Activated T-cell treated with anti-CD3 and anti-CD28 coated beads for 24 hours (primary cell): ENCODE data around the gene ABHD1.
"Not testable (repeated sequence)": the region's sequence is repeated elsewhere in the genome, so short reads cannot be mapped to it uniquely, and the experiment has no call there.

Experiments used
- DNase-seq: peaks from one replicate; pipeline ENCODE4 v3.0.0-alpha.2; 2020; ENCODE audit warnings: low read depth

Gene ABHD1

DNA sequence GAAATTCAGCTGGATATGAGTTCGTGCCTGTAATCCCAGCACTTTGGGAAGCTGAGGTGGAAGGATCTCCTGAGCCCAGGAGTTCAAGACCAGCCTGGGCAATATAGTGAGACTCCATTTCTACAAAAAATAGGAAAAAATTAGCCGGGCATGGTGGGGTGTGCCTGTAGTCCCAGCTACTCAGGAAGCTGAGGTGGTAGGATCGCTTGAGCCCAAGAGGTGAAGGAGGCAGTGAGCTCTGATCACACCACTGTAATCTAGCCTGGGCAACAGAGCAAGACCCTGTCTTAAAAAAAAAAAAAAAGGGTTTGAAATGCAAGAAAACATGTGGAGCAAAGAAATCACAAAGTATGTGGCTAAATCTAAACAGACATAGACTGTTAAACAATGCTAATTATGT is 14.5 kb upstream of the ABHD1 start:
- DNase-seq = no peak

DNA sequence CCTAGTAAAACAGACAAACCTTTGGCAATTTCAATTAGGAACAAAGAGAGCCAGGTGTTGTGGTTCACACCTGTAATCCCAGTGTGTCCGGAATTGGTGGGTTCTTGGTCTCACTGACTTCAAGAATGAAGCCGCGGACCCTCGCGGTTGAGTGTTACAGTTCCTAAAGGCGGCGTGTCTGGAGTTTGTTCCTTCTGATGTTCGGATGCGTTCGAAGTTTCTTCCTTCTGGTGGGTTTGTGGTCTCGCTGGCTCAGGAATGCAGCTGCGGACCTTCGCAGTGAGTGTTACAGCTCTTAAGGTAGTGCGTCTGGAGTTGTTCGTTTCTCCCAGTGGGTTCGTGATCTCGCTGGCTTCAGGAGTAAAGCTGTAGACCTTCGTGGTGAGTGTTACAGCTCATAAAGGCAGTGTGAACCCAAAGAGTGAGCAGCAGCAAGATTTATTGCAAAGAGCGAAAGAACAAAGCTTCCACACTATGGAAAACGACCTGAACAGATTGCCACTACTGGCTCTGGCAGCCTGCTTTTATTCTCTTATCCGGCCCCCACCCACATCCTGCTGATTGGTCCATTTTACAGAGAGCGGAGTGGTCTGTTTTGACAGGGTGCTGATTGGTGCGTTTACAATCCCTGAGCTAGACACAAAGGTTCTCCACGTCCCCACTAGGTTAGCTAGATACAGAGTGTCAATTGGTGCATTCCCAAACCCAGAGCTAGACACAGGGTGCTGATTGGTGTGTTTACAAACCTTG is 12.8 kb upstream of the ABHD1 start:
- not testable (repeated sequence) for DNase-seq

- not testable (repeated sequence) for DNase-seq
These were observed 12.1 kb upstream of the ABHD1 start for GRCh38 chr2:27111392-27112078.

DNA sequence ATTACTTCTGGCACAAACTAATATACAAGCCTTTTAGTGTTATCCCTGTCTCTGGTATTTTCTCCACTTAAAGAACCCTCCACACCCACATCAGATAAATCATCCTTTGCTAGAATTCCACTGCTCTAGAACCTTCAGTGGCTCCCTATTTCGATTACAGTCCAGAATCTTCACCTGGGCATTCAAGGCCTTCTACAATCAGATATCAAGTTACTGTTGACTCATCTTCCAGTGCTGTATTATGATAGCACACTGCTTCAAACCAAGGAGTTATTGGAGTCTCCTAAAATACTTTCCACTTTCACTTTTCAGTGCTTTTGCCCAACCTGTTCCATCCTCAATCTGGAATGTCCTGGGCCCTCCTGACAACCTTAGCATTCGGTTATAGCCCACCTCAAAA is 8.1 kb upstream of the ABHD1 start:
- DNase-seq = no peak

- no peak for DNase-seq
These were observed 5.6 kb upstream of the ABHD1 start for GRCh38 chr2:27117995-27118524.

DNA sequence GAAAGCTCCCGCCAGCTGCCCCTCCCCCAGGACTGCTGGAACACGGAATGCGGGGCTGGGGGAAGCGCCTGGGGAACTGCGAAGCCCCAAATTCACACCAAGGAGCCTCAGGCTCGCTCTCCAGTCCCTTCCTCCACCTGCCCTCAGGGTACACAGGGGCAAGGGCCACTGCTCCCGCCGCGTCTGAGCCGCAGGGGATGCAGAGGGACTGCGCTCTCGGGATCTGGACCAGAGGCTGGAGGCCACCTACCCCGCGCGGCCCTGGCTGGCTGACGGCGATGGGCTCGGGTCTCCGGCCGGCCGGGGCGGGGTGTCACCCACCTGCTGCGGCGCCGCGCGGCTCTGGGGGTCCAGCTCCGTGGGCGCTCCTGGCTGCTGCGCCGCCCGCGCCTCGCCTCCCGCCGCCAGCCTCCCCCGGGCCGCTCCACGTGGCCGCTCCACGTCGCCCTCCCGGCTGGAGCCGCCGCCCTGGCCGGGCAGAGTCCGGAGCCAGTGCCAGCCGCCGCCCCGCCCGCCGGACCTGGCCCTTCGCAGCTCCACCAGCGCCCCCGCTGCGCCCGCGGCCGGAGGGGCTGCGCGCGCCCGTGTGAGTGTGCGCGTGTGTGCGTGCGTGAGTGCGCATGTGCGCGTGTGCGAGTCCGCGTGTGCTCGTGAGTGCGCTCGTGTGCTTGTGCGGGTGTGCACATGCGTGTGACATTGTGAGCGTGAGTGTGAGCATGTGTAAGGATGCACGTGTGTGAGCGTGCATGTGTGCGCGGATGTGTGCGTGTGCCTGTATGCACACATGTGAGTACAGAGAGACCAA is 4.9 kb upstream of the ABHD1 start, which contains the start of gene CGREF1:
CGREF1 (minus strand) TSS at position 604 of the 805 bp plus-strand sequence. CDS start 14,762 bp downstream, outside the sequence.
- no peak for DNase-seq

GRCh38 chr2:27119330-27119670 is 4.3 kb upstream of the ABHD1 start:
- not testable (repeated sequence) for DNase-seq

DNA sequence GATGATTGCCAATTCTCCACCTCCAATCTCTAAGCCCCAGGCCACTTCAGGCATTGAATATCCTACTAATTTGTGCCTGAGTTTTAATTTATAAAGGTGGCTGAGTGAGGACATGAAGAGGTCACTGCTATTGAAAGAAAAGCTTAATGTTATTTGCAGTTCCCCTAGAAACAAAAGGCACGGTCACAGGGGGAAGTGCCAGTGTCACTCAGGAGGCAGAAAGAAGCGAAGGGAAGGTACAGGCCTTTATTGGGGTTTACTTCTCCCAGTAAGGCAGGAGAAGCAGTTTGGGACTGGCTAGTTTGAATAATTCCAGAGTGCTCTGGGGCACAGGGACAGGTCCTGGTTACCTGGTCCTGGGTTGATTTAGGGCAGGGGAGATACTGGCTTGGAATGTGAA is 1.7 kb upstream of the ABHD1 start:
- DNase-seq = no peak

DNA sequence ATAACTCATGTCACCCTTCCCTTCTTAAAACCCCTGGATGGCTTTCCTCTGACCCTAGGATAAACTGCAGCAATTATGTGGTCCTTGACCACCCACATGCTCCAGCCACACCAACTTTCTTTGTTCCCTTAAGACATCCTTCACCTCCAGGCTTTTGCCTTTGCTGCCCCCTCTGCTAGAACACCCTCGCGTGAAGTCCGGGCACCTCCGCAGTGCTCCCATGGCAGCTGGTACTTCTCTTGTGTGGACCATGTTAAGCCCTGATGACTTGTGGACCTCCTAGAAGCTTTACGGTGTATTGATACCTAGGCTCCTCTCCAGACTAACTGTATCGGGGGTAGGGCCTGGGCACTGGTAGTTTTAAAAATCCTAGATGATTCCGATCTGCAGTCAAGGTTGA is 824 bp upstream of the ABHD1 start:
- DNase-seq = no peak

GRCh38 chr2:27125104-27125503 is 1.5 kb downstream of the ABHD1 start:
- DNase-seq = no peak

- no peak for DNase-seq
These were observed 2.7 kb downstream of the ABHD1 start for GRCh38 chr2:27126252-27126710.

DNA sequence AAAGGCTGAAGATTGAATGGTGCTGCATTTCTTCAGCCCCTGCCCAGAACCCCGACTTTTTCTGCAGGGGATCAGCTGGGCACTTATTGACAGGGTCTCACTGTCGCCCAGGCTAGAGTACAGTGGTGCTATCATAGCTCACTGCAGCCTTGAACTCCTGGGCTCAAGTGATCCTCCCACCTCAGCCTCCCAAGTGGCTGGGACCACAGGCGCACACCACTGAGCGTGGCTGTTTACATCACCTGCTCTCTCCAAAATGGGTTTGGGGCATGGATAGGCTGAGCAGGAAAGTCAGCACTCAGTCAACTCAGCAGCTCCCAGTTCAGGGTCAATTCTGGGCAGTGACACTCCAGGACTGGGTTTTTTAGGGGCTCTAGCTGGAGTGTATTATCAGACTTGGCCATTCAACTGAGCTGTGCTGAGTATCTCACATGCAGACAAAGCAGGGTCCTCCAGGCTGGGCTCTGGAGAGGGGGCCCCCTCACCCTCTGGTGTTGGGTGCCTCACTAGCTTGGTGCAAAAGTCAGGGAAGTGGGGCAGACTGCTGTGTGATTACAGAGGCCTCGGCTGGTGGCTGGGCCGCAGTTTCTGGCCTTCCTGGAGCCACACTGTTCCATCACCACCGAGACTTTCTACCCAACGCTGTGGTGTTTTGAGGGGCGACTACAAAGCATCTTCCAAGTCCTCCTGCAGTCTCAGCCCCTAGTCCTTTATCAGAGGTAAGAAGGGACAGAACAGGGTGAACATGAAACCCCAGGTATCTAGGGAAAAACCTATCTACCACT is 4.5 kb downstream of the ABHD1 start:
- DNase-seq = no peak

DNA sequence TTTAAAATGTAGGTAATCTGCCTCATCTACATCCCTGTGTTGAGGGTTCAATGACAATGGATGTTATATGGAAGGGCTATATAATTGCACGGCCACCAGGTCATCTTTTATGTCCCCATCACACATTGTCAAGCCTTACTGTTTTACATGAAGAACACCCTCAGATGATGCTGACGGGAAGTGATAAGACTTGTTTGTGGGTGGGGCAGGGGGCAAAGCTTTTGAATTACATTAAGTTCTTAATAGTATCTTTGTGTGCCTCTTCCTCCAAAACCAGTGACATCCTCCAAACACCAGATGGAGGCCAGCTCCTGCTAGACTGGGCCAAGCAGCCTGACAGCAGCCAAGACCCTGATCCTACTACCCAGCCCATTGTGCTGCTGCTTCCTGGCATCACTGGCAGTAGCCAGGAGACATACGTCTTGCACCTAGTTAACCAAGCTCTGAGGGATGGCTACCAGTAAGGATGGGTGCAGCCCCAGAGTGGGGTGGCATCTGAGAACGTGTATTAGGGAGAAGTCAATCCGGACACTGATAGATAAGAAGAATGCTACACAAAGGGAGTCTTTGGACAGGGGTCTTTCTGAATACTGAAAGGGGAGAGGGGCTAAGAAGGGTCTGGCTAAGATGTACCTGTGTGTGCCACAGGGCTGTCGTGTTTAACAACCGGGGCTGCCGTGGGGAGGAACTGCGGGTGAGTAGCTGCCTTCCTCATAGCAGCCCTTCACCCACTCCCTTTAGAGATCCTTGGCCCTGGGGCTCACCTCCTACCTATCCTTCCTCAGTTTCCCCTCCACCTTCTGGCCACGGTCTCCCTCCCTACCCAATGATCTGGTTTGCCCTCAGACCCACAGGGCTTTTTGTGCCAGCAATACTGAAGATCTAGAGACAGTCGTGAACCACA is 5.3 kb downstream of the ABHD1 start:
- DNase-seq = no peak

- DNase-seq = no peak
These were observed 6.8 kb downstream of the ABHD1 start for GRCh38 chr2:27130396-27130795.

DNA sequence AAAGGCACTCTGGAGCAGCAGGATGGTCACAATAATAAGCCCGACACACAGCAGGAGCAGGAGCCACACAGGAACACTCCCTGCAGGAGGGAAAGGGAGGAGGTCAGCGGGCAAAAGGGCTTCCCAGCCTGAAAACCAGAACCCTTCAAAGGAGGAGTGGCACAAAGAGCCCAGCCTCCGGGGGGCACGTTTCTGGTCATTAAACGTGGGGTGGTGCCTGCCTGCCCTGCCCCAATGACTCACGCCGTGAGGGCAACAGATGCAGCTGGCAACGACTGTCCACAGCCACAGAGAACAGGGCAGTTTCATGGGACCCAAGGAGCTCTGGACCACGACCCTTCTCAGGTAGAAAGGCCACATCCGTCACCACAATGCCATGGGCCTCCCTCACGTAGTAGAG is 7.8 kb downstream of the ABHD1 start:
- no peak for DNase-seq

GRCh38 chr2:27133195-27133875 is 9.7 kb downstream of the ABHD1 start:
- no peak for DNase-seq

GRCh38 chr2:27133905-27134780 is 10.5 kb downstream of the ABHD1 start, which contains the start of gene PREB:
PREB (minus strand) TSS chr2:27134636; CDS start chr2:27134421, 215 bp downstream.
- DNase-seq = peak; percentile 98

GRCh38 chr2:27134781-27135477 is 11.3 kb downstream of the ABHD1 start:
- no peak for DNase-seq
